Measurements from ENCODE around the gene WEE1.
"Not testable (repeated sequence)": the region's sequence is repeated elsewhere in the genome, so short reads cannot be mapped to it uniquely, and the experiment has no call there.

The WEE1 gene

DNA sequence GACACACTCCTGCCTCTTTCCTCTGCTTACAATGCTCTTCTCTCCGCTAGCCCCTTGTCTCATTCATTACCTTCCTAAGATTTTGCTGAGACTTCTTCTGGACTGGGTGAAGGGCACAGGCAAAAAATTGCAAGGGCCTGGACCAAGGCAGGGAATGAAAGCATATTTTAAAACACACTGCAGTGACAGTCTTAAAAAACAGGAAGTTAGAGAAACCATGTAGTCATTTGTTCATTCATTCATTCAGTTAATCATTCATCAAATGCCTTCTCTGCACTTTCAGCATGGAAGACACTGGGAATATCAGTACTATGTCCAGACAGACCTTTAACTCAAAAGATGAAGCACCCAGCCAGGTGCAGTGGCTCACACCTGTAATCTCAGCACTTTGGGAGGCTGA is 45.5 kb downstream of the WEE1 start:
- DNase-seq (ENCODE audit: low read depth) = no peak
- TF ChIP-seq, protein P1, sequence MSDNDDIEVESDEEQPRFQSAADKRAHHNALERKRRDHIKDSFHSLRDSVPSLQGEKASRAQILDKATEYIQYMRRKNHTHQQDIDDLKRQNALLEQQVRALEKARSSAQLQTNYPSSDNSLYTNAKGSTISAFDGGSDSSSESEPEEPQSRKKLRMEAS (IDR thresholded peaks at IDR 0.05; ENCODE audit: low read depth, low read length) = no peak
- TF ChIP-seq POLR2A (IDR thresholded peaks at IDR 0.05; ENCODE audit: extremely low read depth, insufficient read length) (no peak), MYC (IDR thresholded peaks at IDR 0.05; ENCODE audit: low read depth, low read length) (no peak)
- TF ChIP-seq, protein P2, sequence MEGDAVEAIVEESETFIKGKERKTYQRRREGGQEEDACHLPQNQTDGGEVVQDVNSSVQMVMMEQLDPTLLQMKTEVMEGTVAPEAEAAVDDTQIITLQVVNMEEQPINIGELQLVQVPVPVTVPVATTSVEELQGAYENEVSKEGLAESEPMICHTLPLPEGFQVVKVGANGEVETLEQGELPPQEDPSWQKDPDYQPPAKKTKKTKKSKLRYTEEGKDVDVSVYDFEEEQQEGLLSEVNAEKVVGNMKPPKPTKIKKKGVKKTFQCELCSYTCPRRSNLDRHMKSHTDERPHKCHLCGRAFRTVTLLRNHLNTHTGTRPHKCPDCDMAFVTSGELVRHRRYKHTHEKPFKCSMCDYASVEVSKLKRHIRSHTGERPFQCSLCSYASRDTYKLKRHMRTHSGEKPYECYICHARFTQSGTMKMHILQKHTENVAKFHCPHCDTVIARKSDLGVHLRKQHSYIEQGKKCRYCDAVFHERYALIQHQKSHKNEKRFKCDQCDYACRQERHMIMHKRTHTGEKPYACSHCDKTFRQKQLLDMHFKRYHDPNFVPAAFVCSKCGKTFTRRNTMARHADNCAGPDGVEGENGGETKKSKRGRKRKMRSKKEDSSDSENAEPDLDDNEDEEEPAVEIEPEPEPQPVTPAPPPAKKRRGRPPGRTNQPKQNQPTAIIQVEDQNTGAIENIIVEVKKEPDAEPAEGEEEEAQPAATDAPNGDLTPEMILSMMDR (IDR thresholded peaks at IDR 0.05; ENCODE audit: low read depth, low read length) = no peak
- no peak overlapping the region for H3K4me3 ChIP-seq (ENCODE audit: low read depth, low read length)

DNA sequence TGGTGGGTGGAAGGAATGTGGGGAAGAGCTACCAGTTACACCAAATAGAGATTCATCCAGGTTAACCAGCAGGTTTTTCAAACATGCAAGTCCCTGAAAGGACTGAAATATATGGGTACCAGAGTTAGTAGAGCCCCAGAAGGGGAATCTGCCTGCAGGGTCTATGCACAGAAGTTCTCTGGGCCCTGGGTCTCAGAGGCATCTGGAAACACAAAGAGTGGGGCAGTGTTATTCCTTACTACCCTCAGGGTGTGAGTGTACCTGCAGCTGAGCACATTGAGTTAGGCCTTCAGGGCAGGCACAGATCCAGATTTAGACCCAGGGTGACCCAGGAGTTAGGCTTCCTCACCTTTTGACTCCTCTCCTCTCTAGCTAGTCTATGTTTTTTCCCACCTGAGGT is 46.5 kb downstream of the WEE1 start:
- TF ChIP-seq MYC (IDR thresholded peaks at IDR 0.05; ENCODE audit: low read depth, low read length) = no peak
- TF ChIP-seq, protein P2 (IDR thresholded peaks at IDR 0.05; ENCODE audit: low read depth, low read length) = no peak
- TF ChIP-seq, protein P1 (IDR thresholded peaks at IDR 0.05; ENCODE audit: low read depth, low read length) = no peak
- no peak for TF ChIP-seq POLR2A (IDR thresholded peaks at IDR 0.05; ENCODE audit: extremely low read depth, insufficient read length)
- no peak overlapping the region for H3K4me3 ChIP-seq (ENCODE audit: low read depth, low read length)
- no peak for DNase-seq (ENCODE audit: low read depth)

DNA sequence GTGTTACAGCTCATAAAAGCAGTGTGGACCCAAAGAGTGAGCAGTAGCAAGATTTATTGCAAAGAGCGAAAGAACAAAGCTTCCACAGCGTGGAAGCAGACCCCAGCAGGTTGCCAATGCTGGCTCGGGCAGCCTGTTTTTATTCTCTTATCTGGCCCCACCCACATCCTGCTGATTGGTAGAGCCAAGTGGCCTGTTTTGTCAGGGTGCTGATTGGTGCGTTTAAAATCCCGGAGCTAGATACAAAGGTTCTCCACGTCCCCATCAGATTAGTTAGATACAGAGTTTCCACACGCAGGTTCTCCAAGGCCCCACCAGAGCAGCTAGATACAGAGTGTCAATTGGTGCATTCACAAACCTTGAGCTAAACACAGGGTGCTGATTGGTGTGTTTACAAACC is 48.9 kb downstream of the WEE1 start:
- not testable (repeated sequence) for H3K4me3 ChIP-seq (ENCODE audit: low read depth, low read length); DNase-seq (ENCODE audit: low read depth)

DNA sequence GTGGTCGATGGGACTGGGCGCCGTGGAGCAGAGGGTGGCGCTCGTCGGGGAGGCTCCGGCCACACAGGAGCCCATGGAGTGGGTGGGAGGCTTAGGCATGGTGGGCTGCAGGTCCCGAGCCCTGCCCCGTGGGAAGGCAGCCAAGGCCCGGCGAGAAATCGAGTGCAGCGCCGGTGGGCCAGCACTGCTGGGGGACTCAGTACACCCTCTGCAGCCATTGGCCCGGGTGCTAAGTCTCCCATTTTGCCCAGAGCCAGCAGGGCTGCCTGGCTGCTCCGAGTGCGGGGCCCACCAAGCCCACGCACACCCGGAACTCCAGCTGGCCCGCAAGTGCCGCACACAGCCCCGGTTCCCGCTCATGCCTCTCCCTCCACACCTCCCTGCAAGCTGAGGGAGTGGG is 49.6 kb downstream of the WEE1 start:
- not testable (repeated sequence) for DNase-seq (ENCODE audit: low read depth); H3K4me3 ChIP-seq (ENCODE audit: low read depth, low read length)

DNA sequence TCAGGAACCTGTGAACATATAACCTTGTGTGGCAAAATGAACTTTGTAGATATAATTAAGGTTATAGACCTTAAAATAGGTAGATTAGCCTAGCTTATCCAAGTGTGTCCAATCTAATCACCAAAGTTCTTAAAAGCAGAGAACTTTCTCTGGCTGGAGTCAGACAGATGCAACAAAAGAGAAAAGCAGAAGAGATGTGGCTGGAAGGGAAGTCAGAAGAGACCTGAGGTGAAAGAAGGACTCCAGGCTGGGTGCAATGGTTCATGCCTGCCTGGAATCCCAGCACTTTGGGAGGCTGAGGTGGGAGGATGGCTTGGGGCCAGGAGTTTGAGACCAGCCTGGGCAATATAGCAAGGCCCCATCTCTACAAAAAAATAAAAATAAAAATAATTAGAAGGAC is 51.0 kb downstream of the WEE1 start:
- DNase-seq (ENCODE audit: low read depth) = no peak

DNA sequence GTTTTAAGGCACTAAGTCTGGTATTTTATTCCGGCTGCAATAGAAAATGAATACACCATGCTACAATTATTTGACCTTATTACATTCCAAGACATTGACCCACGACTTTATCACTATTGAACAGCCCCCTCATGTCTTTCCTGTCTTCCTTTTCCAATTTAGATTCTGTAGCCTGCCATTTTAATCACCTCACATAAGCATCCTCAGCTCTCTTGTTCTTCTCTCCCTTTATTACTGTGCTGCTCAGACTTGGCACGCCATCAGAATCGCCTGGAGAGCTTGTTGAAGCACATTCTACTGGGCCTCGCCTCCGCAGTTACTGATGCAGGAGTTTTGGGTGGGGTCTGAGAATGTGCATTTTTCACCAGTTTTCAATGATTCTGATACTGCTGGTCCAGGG is 51.7 kb downstream of the WEE1 start:
- no peak for TF ChIP-seq POLR2A (IDR thresholded peaks at IDR 0.05; ENCODE audit: extremely low read depth, insufficient read length)
- TF ChIP-seq, protein P2 (IDR thresholded peaks at IDR 0.05; ENCODE audit: low read depth, low read length) = no peak
- TF ChIP-seq MYC (IDR thresholded peaks at IDR 0.05; ENCODE audit: low read depth, low read length) = no peak
- TF ChIP-seq, protein P1 (IDR thresholded peaks at IDR 0.05; ENCODE audit: low read depth, low read length) = no peak
- no peak overlapping the region for H3K4me3 ChIP-seq (ENCODE audit: low read depth, low read length)
- DNase-seq (ENCODE audit: low read depth) = no peak

More for the DNA sequence above, 51.0 kb downstream of the WEE1 start:
- TF ChIP-seq MYC (IDR thresholded peaks at IDR 0.05; ENCODE audit: low read depth, low read length) = no peak
- TF ChIP-seq, protein P2 (IDR thresholded peaks at IDR 0.05; ENCODE audit: low read depth, low read length) = no peak
- TF ChIP-seq POLR2A (IDR thresholded peaks at IDR 0.05; ENCODE audit: extremely low read depth, insufficient read length) = no peak
- TF ChIP-seq, protein P1 (IDR thresholded peaks at IDR 0.05; ENCODE audit: low read depth, low read length) = no peak
- no peak overlapping the region for H3K4me3 ChIP-seq (ENCODE audit: low read depth, low read length)

DNA sequence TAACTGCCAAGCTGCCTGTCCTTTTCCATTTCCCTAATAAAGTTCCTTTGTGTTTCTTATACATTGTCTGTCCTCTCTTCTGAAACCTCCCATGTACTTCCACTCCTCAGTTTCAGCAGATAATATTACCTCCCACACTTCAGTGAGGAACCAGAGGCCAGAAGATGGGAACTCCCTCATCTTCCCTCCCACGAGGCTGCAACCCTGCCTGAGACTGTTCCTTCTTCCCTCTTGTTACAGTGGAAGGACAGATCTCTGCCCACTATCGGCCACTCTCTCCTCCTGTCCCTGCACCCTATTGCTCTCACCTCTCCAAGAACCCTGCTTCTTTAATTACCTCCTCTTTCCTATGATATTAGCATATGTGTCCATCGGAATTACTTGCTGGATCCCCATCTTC is 52.3 kb downstream of the WEE1 start:
- TF ChIP-seq, protein P1 (IDR thresholded peaks at IDR 0.05; ENCODE audit: low read depth, low read length) = no peak
- no peak for TF ChIP-seq POLR2A (IDR thresholded peaks at IDR 0.05; ENCODE audit: extremely low read depth, insufficient read length)
- TF ChIP-seq, protein P2 (IDR thresholded peaks at IDR 0.05; ENCODE audit: low read depth, low read length) = no peak
- TF ChIP-seq MYC (IDR thresholded peaks at IDR 0.05; ENCODE audit: low read depth, low read length) = no peak
- no peak for DNase-seq (ENCODE audit: low read depth)
- H3K4me3 ChIP-seq (ENCODE audit: low read depth, low read length) = no peak overlapping the region
